ENCODE measurements around the gene NR1H2. TPM values are rescaled to one million over a fixed set of nuclear protein-coding genes. Genes with fewer than 3 reads are reported as not detected.
A peak's percentile ranks its signal among the peaks of the same experiment; 100 is the strongest.
"Not testable (repeated sequence)": the region's sequence is repeated elsewhere in the genome, so short reads cannot be mapped to it uniquely, and the experiment has no call there.

The NR1H2 gene
- total RNA-seq, 1 donor from 2014 or later: 28.3 TPM

DNA sequence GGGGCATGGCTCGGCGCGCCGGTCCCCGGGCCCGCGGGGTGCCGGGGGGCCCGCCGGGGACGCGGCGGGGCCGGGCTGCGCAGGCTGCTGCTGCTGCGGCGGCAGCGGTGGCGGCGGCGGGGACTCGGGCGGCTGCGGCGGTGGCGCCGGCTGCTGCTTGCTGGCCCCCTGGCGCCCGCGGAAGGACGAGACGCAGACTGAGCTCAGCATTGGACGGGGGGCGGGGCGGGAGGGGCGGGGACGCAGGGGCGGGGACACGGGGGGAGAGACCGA lies 47.4 kb upstream of the NR1H2 start:
- DNase-seq: no peak
- Mint-ChIP-seq H3K27me3 (ENCODE audit: unreplicated experiment) (peaks cover 35% of the 10 kb centered on the region), H3K4me3 (ENCODE audit: unreplicated experiment) (no peak overlapping the region), H3K27ac (ENCODE audit: unreplicated experiment) (no peak overlapping the region), H3K4me1 (ENCODE audit: low read depth, unreplicated experiment) (peaks cover 24% of the 10 kb centered on the region), H3K36me3 (ENCODE audit: unreplicated experiment) (peaks cover 10% of the 10 kb centered on the region), H3K9me3 (ENCODE audit: unreplicated experiment) (peaks cover 26% of the 10 kb centered on the region)
- TF ChIP-seq, protein P1, sequence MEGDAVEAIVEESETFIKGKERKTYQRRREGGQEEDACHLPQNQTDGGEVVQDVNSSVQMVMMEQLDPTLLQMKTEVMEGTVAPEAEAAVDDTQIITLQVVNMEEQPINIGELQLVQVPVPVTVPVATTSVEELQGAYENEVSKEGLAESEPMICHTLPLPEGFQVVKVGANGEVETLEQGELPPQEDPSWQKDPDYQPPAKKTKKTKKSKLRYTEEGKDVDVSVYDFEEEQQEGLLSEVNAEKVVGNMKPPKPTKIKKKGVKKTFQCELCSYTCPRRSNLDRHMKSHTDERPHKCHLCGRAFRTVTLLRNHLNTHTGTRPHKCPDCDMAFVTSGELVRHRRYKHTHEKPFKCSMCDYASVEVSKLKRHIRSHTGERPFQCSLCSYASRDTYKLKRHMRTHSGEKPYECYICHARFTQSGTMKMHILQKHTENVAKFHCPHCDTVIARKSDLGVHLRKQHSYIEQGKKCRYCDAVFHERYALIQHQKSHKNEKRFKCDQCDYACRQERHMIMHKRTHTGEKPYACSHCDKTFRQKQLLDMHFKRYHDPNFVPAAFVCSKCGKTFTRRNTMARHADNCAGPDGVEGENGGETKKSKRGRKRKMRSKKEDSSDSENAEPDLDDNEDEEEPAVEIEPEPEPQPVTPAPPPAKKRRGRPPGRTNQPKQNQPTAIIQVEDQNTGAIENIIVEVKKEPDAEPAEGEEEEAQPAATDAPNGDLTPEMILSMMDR (IDR thresholded peaks at IDR 0.05; ENCODE audit: partially characterized antibody, unreplicated experiment): no peak

DNA sequence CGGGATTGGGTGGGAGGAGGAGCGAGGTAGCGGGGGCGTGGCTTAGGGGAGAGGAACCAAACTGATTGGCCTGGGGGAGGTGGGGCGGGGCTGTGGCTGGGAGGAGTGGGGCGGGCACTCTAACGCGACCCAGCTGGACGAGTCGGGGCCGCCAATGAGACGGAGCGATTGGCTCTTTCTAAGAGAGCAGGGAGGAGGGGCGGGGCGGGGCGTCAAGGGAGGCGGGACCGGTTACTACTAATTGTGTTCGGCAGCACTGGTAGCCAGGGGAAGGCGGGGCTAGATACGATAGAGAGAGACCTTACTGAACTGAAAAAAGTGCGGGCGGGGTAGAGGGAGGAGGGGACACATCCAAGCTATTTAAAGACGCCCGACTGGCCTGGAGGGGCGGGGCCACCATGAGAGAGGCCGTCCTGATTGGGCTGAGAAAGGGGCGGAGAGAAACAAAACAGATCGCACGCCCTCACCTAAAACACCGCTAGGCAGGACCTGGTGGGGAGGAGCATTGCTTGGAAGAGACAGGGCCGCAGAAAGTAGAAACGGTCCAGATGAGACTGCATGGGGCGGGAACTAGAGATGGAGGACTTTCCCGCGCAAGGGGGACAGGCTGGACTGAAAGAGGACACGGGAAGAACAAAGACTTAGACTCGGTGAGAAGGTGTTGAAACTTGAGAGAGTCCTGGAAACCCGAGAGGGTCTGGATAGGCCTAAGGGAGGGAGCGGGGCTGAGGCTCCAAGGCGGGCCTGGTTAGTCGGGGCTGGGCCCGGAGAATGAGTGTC lies 46.9 kb upstream of the NR1H2 start, which contains the start of gene KCNC3:
TSS of gene KCNC3 (minus strand) at position 232 of the 780 bp plus-strand sequence. CDS start 295 bp downstream, outside the sequence.
- TF ChIP-seq, protein P1 (IDR thresholded peaks at IDR 0.05; ENCODE audit: partially characterized antibody, unreplicated experiment): no peak
- DNase-seq: peak; percentile 100
- peak within 1 kb of the TSS; percentile 97 for H3K4me3 Mint-ChIP-seq (ENCODE audit: unreplicated experiment)
- peak within 1 kb of the TSS; percentile 98 for H3K27ac Mint-ChIP-seq (ENCODE audit: unreplicated experiment)
- H3K4me1 Mint-ChIP-seq (ENCODE audit: low read depth, unreplicated experiment): peaks cover 23% of the 10 kb centered on the region
- peaks cover 30% of the 10 kb centered on the region for H3K9me3 Mint-ChIP-seq (ENCODE audit: unreplicated experiment)
- H3K36me3 Mint-ChIP-seq (ENCODE audit: unreplicated experiment): peaks cover 10% of the 10 kb centered on the region
- peaks cover 38% of the 10 kb centered on the region for H3K27me3 Mint-ChIP-seq (ENCODE audit: unreplicated experiment)

DNA sequence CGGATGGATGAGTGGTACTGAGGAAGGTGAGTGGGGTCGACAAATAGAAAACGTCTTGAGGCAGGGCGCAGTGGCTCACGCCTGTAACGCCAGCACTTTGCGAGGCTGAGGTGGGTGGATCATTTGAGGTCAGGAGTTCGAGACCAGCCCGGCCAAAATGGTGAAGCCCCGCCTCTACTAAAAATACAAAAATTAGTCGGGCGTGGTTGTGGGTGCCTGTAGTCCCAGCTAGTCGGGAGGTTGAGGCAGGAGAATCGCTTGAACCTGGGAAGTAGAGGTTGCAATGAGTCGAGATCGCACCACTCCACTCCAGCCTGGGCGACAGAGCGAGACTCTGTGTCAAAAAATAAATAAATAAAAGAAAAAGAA lies 46.3 kb upstream of the NR1H2 start:
- H3K4me1 Mint-ChIP-seq (ENCODE audit: low read depth, unreplicated experiment): peaks cover 17% of the 10 kb centered on the region
- H3K27ac Mint-ChIP-seq (ENCODE audit: unreplicated experiment): peak overlapping the region; percentile 98
- peaks cover 33% of the 10 kb centered on the region for H3K27me3 Mint-ChIP-seq (ENCODE audit: unreplicated experiment)
- DNase-seq: not testable (repeated sequence)
- peaks cover 10% of the 10 kb centered on the region for H3K36me3 Mint-ChIP-seq (ENCODE audit: unreplicated experiment)
- peak overlapping the region; percentile 97 for H3K4me3 Mint-ChIP-seq (ENCODE audit: unreplicated experiment)
- H3K9me3 Mint-ChIP-seq (ENCODE audit: unreplicated experiment): peaks cover 27% of the 10 kb centered on the region

DNA sequence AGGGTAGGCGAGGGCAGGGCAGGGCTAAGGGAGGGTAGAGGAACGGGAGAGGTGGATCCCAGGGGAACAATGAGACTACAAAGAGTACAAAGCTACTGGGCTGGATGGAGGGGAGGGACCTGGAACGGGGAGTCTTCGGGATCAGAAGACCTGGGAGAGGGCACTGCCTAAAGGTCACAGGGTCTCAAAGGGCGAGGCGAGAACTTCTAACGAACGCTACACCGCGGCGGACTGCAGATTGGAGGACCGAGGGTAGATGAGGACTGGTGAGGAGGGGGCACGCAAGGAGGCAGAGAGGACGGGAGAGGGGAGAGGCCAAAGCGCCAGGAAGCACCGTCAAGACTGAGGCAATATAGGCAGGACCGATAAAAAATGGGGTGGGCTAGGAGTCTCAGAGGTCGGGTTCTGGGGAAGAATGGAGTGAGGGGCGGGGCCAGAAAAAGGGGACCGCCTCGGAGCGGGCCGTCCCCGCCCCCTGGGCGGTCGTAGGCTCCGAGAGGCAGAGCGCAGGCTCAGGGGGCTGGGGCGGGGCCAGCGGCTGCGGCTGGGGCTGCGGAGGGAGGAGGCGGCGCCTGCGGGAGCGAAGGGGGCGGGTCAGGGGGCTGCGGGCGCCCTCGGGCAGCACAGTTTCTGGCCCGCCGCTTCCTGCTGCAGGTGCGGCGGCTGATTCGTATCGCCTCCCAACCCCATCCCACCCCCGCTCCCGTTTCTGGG lies 45.7 kb upstream of the NR1H2 start:
- peak overlapping the region; percentile 97 for H3K4me3 Mint-ChIP-seq (ENCODE audit: unreplicated experiment)
- H3K4me1 Mint-ChIP-seq (ENCODE audit: low read depth, unreplicated experiment): peaks cover 16% of the 10 kb centered on the region
- H3K9me3 Mint-ChIP-seq (ENCODE audit: unreplicated experiment): peaks cover 27% of the 10 kb centered on the region
- H3K27ac Mint-ChIP-seq (ENCODE audit: unreplicated experiment): peak overlapping the region; percentile 98
- peaks cover 10% of the 10 kb centered on the region for H3K36me3 Mint-ChIP-seq (ENCODE audit: unreplicated experiment)
- H3K27me3 Mint-ChIP-seq (ENCODE audit: unreplicated experiment): peaks cover 32% of the 10 kb centered on the region
- DNase-seq: peak; percentile 97
- TF ChIP-seq, protein P1 (IDR thresholded peaks at IDR 0.05; ENCODE audit: partially characterized antibody, unreplicated experiment): no peak

DNA sequence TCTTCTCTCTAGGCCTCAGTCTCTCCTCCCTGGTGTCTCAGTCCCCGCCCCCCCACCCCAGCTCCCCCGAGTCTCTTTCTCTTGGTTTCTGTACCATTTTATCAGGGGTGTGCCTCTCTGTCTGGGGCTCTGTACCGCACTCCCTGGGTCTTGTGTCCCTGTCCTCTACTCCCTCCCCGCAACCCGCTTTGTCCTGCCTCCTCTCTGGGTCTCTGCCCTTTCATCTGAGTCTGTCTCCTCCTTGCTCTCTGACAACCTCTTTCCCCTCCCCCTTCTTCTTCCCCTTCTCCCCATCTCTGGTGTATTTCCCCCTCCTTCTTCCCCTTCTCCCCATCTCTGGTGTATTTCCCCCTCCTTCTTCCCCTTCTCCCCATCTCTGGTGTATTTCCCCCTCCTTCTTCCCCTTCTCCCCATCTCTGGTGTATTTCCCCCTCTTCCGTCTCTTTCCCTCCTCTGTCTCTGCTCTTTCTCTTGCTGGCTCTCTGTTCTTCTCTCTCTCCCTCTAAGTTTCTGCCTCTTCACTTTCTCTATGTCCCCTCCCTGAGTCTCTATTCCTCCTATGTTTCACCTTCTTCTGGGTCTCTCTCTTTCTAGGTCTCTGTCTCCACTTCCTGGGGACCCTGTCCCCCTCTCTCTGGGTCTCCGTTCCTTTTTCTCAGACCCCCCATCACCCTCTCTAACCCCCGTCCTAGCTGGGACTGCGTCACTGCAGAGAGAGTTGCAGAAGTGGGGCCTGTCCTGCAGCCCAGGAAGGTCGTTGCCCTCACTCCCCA lies 44.9 kb upstream of the NR1H2 start:
- Mint-ChIP-seq H3K27ac (ENCODE audit: unreplicated experiment) (peak overlapping the region; percentile 64), H3K36me3 (ENCODE audit: unreplicated experiment) (peaks cover 10% of the 10 kb centered on the region), H3K9me3 (ENCODE audit: unreplicated experiment) (peaks cover 27% of the 10 kb centered on the region), H3K4me1 (ENCODE audit: low read depth, unreplicated experiment) (peaks cover 16% of the 10 kb centered on the region), H3K27me3 (ENCODE audit: unreplicated experiment) (peaks cover 32% of the 10 kb centered on the region), H3K4me3 (ENCODE audit: unreplicated experiment) (peak overlapping the region; percentile 94)
- no peak for DNase-seq
- TF ChIP-seq, protein P1 (IDR thresholded peaks at IDR 0.05; ENCODE audit: partially characterized antibody, unreplicated experiment): no peak
